ENCODE results near the gene SDK1.
A peak's percentile ranks its signal among the peaks of the same experiment; 100 is the strongest.

The SDK1 gene

DNA sequence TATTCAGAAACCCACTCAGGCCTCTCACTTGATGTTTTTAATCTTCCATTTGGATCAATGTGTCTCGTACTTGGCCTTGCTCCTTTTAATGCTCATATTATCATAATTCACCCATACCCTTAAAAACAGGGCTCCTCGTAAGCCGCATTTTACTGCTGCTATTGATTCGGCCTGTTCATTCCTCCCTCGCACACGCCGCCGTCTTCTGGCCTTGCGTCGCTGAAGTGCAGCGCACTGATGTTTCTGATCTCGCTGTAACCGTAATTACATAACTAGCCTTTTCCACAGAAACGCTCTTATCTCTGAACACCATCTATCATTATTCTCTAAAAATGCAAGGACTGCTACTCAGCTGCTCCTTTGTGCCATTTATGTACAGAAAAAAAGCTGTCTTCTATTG, 836.5 kb downstream of the SDK1 start:
- Histone ChIP-seq H3K27ac (no peak overlapping the region), H3K4me3 (no peak overlapping the region)

DNA sequence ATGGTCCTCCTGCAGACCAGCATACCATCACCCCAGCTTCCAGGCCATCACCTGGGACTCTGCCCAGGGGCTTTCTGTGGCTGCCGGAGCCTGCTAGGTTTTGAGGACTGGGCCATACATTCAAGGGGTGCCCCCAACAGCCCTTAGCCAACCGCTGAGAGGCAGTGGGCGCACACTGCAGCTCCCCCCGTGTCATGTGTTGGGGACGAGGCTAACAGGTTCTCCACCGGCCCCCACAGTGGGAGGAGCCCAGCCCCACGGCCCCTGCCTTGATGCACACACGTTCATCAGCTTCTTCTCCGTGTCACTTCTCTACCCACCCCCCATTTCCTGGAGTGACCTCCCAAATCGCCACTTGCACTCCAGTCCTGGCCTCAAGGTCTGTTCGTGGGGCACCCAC, 837.8 kb downstream of the SDK1 start:
- Histone ChIP-seq H3K4me3 (no peak overlapping the region), H3K27ac (no peak overlapping the region)

DNA sequence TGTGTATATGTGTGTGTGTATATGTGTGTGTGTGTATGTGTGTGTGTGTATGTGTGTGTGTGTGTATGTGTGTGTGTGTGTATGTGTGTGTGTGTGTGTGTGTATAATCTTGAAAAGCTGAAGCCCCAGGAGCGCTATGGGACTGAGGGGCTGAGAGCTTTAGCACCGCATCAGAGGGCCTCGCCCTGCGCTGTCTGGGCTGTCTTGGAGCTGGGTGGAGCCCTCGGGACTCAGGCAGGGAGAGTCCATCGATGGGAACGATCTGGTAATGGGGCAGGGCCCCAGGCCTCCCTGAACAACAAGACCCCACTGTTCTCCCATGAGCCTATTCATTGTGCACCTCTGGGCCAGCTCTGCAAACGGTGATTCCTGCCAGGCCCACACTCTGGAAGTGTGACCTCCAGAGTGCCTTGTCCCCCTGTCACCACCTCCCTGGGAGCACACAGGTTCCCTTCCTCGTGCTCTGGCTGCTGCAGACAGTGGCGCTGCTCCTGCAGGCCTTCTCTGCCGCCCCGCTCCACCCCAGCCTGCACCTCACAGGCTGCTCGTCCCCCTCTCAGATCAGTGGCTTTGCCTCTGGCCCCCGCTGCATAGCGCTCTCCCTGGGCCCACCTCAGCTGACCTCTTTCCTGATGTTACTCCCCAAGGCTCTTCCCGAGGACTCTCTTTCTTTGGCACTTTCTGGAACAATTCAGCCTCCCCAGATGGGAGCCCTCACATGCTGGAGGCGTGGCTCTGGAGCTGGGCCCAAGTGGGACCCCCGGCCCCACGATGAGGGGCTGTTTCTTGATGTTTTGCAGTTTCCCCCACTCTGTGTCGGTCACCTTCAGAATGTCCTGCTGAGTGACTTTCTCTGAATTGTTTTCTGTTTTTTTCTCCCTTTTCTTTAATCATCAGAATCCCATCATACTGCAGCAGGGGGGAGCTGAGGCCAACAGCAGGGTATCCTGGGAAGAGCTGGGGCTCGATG, 838.9 kb downstream of the SDK1 start:
- H3K27ac ChIP-seq = no peak overlapping the region
- H3K4me3 ChIP-seq = no peak overlapping the region

DNA sequence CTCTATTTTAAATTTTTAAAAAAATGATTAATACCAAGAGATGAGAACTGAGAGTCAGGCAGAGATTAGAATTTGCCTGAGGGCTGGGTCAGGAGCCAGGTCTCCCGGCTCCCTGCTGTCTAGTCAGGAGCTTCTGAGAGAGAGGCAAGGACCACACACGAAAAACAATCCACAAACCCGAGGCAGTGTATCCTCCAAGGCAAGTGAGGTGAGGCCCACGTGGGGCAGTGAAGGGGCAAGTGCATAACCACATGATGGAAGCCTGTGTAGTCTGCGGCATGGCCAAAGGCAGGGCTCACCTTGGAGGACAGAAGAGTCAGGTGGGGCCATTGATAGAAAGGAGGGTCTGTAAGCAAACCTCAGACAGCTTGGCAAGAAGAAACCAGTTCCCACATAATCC, 839.9 kb downstream of the SDK1 start:
- Histone ChIP-seq H3K27ac (no peak overlapping the region), H3K4me3 (no peak overlapping the region)

DNA sequence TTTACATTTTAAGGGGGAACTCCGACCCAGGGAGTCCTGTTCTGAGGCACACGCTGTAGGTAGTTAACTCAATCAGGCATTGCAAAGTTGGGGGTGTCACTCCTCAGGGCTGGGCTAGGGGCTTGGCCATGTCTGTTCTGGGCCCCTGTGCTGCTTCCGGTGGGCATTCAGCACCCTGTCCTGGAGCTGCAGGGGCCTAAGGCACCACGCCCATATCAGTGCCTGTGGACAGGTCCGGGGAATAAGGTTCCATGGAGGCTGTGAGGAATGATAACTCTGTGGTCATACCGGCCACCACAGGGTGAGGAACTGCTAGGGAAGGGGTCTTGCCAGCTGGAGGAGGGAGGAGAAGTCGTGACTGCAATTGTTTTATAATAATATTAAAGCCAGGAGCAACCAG, 842.0 kb downstream of the SDK1 start:
- no peak overlapping the region for H3K4me3 ChIP-seq
- H3K27ac ChIP-seq = no peak overlapping the region

DNA sequence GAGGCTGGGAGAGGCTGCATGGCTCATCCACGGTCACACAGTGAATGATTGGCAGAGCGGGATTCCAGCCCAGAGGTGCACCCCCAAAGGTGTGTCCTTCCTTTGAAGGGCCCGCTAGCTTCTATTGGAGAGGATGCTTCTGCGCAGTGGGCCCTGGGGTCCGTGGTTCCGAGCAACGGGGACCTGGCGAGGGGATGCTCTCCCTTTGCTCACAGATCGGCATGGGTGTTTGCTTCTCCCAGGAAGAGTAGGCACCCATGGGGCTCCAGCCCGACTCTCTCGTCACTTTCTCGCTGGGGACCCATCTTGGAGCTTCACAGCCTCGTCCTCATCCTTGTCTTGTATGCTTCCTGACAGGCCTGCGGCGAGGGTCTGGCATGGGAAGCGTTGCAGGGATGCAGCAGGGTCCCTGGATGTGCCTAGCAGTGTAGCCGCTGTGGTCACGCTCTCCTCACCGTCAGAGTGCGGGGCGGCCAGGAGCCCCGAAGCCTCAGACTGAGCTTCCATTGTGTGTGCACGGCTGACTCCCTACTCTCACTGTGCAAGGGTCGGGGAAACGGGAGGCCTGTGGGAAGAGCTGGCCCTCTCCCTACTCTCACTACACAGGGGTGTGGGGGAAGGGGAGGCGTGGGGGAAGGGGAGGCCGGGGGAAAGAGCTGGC, 842.6 kb downstream of the SDK1 start:
- H3K27ac ChIP-seq = no peak overlapping the region
- no peak overlapping the region for H3K4me3 ChIP-seq

DNA sequence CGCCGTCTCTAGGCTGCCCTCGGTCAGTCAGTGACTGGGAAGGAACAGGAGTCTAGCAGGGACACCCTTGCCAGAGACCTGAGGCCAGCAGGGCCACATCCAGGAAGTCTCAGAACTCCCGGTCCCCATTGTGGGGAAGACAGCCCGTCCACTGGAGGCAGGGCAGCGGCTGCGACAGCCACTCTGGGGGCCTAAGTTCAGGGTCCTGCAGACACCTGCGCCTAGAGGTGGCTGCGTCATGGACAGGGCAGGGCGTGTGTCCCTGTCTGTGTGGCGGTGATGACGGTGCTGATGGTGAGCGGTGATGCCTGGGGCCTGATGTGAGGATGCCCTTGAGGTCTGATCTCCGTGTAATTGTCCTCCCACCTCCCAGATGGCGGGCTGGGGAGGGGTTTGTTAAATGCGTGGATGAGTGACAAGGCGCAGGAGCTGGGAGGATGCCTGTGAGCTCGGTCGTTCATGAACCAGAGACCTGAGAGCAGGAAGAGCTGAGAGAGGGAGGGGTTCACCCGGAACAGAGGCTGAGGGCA, 843.2 kb downstream of the SDK1 start:
- Histone ChIP-seq H3K4me3 (no peak overlapping the region), H3K27ac (no peak overlapping the region)

DNA sequence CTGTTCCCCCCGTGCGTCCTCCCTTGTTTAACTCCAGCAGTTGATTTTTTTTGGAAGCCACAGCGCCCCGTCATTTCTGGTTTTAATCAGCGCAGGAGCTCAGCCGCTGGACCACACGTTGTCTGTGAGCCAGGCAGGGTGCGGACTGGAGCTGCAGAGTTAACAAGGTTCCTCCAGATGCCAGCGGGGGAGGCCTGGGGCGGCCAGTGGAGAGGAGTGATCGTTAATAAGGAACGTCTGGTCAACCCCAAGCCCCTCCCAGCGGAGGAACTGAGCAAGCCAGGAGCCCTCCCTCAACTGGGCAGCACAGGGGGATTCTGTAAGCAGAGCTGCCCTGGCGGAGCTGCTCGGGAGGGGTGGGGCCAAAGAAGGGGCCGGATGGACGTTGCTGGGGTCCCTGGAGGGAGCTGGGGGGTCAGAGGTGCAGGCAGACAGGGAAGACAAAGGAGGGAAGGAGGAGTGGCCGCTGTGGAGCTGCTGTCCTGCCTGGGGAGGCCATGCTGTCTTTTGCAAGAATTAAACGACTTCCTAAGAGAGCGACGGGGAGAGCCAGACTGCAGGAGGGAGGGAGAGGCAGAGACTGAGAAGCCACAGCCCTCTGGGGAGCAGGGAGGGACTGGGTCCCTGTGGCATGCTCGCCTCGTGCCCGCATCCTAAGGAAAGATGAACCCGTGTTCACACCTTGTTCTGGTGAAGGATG, 843.9 kb downstream of the SDK1 start:
- H3K4me3 ChIP-seq = peak overlapping the region in 1 of 7 experiments; percentile 9

DNA sequence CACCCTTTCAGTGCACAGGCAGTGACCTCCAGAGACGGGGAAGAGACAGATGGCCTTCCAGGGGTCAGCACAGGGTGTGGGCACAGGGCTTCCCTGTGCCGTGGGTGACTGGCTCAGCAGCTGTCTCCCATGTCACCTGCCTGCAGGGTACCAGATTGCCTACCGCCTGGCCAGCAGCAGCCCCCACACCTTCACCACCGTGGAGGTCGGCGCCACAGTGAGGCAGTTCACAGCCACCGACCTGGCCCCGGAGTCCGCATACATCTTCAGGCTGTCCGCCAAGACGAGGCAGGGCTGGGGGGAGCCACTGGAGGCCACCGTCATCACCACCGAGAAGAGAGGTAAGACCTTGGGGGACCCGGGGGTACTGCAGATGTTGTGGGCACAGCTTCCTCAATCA, 844.5 kb downstream of the SDK1 start:
- no peak overlapping the region for H3K27ac ChIP-seq
- no peak overlapping the region for H3K4me3 ChIP-seq

More for the DNA sequence above, 843.9 kb downstream of the SDK1 start:
- no peak overlapping the region for H3K27ac ChIP-seq

DNA sequence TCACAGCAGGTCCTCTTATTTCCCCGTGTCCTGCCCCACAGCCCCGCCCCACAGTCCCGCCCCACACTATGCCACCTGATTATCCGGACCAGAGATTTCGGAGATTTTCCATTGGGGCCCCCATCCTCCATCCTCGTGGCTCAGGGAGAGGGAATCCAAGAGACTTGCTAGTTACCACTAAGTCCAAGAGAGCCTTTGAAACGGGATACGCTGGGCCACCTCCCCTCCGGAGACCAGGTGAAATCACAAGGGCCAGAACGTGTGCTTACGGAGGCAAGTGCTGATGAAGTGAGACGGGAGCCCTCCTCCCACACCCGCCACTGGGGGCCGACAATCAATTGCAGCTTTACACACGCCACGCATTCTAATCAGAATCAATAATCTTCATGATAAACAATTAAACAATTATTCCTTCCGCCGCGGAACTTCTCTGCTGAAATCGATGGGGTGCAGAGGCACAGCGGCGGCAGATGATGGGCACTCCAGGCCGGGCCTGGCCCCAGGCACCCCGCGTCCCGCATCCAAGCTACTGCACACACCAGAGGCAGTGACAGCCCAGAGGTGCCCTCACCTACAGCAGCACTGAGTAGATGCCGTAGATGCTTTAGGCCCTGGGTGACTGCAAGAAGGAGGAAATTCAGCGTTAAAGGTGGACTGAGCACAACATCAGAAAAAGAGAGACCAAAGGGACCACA, 847.0 kb downstream of the SDK1 start:
- no peak overlapping the region for H3K4me3 ChIP-seq
- no peak overlapping the region for H3K27ac ChIP-seq

DNA sequence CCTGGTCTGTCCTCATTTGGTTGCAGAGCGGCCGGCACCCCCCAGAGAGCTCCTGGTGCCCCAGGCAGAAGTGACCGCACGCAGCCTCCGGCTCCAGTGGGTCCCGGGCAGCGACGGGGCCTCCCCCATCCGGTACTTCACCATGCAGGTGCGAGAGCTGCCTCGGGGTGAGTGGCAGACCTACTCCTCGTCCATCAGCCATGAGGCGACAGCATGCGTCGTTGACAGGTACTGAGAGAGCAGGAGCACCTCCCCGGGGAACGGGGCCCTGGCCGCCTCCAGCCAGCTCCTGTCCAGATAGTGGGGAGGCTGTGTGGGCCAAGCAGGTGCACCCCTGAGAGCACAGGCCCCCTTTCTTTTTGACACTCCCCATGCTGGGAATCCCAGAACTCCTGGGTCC, 848.2 kb downstream of the SDK1 start:
- Histone ChIP-seq H3K27ac (no peak overlapping the region), H3K4me3 (no peak overlapping the region)

DNA sequence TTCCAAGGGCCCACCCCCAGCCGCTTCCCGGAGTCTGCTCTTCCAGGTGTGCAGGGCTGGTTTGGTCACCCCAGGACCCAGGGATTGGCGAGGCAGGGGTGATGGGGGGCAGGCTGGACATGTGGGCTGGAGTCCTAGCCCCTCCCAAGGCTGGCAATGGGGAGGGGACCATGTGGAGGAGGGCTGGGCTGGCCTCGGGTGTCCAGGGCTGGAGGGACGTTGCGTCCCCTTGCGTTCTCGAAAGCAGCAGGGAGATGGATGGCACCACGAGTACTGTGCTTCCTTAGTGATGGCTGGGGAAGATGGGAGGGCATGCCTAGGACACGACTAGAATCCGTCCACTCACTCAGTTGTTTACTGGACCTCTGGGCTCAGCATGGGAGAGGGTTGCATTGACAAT, 848.6 kb downstream of the SDK1 start:
- no peak overlapping the region for H3K4me3 ChIP-seq
- no peak overlapping the region for H3K27ac ChIP-seq

DNA sequence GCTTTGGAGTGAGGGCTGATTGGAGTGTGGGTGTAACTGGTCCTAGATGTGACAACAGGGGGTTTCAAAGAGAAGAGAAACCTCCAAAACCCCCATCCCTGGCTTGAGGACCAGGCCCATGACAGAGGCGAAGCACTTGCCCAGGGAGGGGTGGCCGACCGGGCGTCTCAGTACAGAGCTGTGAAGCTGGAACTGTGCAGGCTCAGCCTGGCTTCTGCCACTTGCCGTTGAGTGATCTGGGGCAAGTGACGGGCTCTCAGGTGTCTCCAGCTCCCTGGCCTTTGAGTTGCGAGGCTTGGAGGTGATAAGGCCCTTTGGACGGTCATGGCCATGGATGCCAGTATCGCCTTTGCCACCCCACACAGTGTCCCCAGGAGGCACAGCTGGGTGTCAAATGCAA, 849.7 kb downstream of the SDK1 start:
- Histone ChIP-seq H3K27ac (no peak overlapping the region), H3K4me3 (no peak overlapping the region)

DNA sequence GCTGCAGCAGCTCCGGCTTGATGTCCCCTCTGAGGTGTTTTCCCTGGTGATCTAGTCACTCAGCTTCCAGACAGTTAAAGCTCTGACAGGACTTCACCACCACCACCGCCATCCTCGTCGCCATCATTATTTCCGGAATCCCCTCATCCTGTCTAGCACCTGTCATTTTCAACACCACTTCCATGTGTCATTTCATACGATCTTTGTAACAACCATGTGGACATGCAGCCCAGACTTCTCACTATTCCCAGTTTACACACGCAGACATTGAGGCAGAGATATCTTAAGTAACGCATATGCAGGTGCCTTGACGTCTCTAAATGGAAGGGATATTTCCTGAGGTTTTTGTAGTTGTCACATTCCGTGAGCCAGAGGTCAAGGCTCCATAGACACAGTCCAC, 850.5 kb downstream of the SDK1 start:
- no peak overlapping the region for H3K4me3 ChIP-seq
- no peak overlapping the region for H3K27ac ChIP-seq

DNA sequence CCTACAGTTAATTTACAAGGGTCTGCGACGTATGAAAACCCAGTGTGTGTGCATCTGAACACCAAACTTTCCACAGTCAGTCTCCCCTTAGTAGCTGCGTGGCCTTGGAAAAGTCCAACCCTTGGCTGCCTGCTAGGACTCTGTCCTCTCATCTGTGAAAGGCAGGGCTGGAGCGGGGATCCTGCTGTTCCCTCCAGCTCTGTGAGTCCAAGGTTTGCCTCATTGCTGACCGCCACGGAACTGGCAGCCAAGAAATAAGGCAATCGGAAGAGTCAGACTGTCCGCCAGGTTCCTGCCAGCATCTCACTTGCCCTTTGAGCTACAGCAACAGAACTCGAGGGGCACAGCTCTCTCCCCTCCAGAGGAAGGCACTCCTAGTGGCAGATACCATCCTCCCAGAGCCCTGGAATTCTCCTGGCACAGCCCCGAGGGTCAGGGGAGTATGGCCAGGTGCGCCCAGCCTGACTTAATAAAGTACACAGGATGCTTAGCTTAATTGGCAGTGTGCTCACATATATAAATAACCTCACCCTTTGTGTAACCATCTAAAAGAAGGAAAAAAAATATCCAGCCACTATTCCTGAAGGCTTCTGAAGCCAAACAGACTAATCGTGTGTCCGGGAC, 851.0 kb downstream of the SDK1 start:
- no peak overlapping the region for H3K4me3 ChIP-seq
- no peak overlapping the region for H3K27ac ChIP-seq

DNA sequence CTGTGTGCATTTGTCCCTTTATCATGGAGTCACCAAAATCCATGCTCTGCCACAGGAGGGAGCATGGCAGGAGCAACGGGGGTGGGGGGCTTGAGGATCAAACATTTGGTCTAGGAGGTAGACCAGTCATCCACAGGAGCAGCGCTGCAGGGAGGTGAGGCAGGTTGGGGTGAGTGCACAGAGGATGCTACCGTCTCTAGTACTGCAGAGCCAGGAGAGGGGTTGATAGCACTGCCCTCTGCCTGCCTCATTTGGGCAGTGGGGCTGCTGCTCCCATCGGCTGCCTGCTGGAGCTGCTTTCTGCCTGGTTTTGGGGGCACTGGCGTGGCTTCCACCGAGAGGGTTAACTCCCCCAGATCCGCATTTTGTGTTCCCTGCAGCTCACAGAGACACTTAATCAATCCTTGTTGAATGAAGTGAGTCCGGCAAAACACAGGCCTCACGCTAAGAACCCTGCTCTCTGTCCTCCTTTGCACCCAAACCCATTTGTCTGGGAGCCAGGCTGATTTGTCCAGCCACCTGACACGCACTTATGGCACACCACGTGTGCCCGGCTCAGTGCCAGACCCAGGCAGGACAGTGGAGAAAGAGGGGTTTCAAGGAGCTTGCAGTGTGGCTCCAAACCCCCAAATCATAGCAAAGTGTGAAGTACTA, 854.0 kb downstream of the SDK1 start:
- Histone ChIP-seq H3K27ac (no peak overlapping the region), H3K4me3 (no peak overlapping the region)

DNA sequence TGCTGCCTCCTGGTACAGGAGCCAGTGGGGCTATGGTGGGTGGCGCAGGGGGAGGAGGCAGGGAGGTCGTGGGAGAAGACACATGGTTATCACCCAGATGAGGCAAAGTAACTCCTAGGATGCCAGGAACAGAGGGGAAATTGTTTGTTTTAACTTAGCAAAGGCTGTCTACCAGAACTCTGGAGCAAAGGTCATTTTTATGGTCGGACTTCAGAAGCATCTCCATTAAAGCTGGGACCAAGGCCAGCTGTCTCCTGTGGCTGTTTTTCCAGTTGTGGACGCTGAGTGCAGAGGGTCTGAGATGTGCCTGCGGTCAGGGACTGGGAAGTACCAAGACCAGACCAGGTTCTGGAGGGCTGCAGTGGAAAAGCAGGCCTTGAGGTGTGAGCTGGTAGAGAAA, 855.1 kb downstream of the SDK1 start:
- Histone ChIP-seq H3K27ac (no peak overlapping the region), H3K4me3 (no peak overlapping the region)

DNA sequence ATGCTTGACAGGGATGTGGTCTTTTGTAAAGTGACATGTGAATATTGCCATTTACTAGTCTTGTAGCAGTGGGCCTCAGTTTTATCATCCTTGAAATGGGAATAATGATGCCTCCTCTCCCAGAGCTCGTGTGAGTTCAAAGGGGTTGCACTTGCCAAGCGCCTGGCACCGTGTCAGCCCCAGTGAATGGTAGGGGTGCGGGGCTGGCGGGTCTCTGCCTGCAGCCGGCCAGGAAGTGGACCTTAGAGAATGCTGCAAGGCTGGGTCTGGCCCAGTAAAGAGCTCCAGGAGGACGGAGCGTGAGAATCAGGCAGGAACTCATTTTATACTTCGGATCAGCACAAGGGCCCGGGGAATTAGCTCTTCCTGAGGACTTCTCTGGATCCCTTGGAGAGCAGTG, 856.6 kb downstream of the SDK1 start:
- Histone ChIP-seq H3K4me3 (no peak overlapping the region), H3K27ac (no peak overlapping the region)
